GM21390 (cell line): ENCODE data around the gene MINDY3.
"Not testable (repeated sequence)": the region's sequence is repeated elsewhere in the genome, so short reads cannot be mapped to it uniquely, and the experiment has no call there.

Experiments
- ATAC-seq: cut with Tn5 transposase; IDR thresholded peaks from one replicate; pipeline ENCODE4 v1.9.1; 2021; ENCODE audit not compliant: unreplicated experiment

The MINDY3 gene

DNA sequence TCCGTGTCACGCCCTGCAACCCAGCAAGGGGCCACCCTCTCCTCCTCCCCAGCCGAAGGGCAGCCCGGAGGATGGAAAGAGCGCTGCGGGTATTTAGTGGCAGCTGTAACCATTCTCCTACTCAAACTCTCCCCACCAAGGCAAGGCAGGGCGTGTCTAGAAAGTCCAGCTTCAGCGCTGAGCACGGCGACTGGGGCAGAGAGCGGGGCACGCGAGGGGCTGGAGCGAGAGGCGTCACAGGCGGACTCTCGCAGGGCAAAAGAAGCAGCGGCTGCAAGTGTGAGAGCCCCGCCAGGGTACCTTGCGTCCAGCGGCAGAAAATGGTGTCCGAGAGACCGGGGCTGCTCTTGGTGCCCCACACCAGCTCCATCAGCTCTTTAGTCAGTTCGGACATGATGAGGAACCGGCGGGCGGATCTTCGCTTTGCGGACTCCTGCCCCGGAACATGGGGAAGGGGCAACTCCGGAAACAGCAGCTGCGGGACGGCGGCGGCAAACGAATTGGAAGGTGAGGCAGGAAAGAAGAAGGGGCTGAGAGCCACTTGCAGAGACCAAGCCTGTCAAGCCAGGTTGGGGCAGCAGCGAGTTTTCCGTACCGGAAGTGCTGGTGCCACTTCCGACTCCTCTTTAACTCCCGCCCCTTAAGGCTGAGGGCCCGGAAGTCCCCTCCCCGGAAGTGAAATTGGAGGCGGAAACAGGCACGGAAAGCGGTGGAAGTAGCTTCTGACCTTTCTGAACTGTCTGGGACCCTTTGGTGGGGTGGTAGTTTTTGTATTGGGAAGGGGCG lies at the start of gene MINDY3:
MINDY3 (minus strand) TSS at position 602 of the 786 bp plus-strand sequence; CDS start at position 394, 208 bp downstream.
- peak; percentile 91 for ATAC-seq

DNA sequence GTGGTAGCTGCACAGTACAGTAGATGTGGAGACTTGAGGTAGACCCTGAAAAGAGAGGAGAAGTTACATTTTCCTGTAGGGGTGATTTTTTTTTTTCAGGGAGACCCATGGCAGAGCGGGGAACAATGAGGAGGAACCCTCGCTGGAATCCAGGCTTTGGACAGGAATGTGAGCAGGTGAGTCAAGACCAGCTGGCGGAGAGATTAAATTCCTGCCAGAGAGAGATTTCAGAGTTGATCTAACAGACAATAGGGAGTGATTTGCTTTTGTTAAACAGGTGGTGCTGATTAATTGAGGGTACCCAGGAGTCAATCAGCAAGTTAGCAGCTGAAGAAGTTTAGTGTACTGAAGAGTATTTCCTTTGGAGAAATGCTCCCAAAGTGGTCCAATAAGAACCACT lies 41.6 kb upstream of the MINDY3 start:
- ATAC-seq = no peak

DNA sequence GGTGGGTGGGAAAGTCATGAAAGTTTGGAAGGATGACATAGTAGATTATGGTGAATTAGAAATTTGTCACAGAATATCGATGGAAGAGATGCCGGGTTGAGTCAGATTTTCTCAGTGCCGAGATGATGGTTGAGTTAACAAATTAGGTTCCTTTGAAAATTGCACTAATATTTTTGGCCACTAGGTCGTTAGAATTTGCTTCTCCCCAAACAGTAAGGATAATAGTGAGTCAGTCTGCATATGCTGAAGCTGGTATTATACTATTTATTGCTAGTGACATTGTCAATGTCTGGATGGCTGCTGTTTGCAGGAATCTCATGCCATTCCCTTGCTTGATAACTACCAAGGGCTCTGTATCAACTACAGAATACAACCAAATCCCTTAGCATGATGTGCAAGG lies 37.7 kb upstream of the MINDY3 start:
- ATAC-seq = no peak

DNA sequence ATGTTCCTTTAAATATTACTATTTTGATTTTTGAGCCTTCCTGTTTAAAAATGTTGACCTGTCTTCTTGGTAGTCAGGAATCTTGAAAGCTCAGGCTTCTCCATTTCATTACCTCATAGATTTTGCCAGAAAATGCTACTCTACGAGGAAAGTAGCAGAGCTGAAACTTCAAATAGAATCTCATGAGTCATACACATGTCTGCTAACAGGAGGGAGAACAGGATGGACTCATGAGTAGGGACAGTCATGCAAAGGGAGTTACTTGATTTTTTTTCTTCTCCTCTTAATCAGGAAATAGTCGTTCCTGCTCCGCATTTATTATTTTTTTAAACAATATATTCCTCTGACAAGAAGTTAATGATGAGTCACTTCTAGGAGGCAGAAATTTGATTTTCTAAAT lies 37.0 kb upstream of the MINDY3 start:
- ATAC-seq = no peak

DNA sequence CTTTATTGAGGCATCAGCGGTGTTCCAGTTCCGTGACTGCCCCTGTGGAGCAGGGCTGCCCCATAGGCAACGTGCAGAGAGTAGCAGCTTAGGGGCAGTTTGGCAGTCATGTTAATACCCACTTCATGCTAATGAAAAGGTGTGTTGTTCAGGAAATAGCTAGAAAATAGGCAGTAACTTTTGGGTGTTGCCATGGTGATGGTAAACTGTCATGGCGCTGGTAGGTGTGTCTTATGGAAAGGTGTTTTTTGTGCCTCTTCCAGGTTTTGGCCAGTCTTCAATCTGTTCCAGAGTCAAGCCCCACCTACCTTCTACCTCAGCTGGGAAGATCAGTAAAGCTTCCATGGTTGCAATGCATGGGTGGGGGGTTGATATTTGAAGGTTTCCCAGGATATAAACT lies 36.3 kb upstream of the MINDY3 start:
- ATAC-seq = no peak

DNA sequence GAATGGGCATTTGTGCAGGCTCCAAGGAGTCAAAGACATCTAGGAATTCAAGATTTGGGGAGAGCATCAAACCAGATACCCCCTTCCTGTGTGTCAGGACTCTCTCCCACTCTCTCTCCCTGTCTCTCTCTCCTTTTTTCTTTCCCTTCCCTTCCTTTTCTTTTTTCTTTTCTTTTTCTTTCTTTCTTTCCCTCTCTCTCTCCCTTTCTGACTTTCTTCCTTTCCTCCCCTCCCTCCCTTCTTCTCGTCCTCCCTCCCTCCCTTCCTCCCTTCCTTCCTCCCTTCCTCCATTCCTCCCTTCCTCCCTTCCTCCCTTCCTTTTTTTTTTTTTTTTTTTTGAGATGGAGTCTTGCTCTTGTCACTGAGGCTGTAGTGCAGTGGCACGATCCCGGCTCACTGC lies 24.1 kb upstream of the MINDY3 start:
- no peak for ATAC-seq

DNA sequence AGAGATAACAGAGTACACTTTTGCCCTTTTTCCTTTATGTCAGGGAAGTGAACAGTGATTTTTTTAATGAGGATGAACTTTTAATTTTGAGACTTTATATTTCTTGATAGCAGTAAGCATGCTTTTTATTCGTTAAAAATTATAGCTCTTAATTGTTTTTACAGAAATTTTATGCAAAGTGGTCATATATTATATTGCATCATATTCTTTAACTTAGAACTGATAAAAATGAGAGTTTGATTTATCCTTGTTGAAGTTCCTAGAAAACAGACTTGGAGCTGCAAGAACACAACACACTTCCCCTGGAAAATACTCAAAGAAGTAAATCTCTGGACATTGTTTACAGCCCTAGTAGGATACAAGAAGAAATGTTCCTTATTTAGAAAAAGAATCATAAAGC lies 21.2 kb upstream of the MINDY3 start:
- ATAC-seq = no peak

DNA sequence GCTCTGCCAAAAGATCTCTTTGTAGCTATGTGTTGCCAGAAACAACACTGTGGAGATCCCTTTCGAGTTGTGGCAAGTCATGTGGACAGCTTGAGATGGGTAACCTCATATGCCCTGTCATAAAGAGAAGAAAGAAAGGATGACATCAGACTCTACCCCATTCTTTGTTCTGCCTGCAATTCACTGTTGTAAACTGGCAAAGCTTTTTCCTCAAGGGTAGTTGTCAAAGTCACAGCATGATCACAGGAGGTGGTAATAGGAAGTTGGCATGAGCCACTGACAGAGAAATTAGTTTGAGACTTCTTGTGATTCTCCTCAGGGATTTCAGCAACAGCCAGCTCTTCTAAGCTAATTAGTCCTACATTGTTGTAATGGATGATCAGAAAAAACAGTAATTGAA lies 19.4 kb upstream of the MINDY3 start:
- ATAC-seq = no peak

DNA sequence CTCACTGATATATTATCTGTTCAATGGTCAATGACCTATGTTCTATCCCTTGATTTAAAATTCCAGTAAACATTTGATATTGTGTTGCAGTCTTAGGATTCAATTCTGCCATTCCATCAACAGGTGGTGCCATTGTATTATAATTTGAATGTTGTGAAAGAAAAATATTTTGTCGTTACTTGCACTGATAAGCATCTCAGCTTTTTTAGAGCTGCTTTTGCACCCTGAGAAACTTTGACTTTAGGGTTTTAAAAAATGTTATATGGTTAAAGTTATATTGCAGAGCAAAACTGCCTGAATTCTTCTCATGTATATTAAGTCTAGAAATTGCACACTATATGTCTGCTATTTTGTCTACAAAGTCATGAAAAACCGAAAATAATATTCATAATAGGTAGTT lies 18.8 kb upstream of the MINDY3 start:
- no peak for ATAC-seq

DNA sequence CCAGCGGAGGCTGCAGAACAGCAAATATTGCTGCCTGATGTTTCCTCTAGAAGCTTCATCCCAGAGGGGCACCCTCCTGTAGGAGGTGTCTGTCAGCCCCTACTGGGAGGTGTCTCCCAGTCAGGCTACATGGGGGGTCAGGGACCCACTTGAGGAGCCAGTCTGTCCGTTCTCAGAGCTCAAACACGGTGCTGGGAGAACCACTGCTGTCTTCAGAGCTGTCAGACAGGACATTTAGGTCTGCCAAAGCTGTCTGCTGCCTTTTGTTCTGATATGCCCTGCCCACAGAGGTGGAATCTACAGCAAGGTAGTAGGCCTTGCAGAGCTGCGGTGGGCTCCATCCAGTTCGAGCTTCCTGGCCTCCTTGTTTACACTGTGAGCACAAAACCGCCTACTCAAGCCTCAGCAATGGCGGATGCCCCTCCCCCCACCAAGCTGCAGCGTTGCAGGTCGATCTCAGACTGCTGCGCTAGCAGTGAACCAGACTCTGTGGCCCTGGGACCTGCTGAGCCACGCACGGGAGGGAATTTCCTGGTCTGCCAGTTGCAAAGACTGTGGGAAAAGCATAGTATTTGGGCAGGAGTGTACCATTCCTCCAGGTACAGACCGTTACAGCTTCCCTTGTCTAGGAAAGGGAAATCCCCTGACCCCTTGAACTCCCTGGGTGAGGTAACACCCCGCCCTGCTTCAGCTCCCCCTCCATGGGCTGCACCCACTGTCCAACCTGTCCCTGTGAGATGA lies 17.7 kb upstream of the MINDY3 start:
- ATAC-seq = no peak

DNA sequence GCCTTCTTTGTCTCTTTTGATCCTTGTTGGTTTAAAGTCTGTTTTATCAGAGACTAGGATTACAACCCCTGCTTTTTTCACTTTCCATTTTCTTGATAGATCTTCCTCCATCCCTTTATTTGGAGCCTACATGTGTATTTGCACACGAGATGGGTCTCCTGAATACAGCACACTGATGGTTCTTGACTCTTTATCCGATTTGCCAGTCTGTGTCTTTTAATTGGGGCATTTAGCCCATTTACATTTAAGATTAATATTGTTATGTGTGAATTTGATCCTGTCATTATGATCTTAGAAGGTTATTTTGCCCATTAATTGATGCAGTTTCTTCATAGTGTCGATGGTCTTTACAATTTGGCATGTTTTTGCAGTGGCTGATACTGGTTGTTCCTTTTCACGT lies 16.0 kb upstream of the MINDY3 start:
- not testable (repeated sequence) for ATAC-seq

DNA sequence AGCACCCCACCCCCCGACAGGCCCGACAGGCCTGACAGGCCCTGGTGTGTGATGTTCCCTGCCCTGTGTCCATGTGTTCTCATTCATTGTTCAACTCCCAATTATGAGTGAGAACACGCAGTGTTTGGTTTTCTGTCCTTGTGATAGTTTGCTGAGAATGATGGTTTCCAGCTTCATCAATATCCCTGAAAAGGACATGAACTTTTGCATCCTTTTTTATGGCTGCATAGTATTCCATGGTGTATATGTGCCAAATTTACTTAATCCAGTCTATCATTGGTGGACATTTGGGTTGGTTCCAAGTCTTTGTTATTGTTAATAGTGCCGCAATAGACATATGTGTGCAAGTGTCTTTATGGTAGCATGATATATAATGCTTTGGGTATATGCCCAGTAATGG lies 12.3 kb upstream of the MINDY3 start:
- ATAC-seq = not testable (repeated sequence)

DNA sequence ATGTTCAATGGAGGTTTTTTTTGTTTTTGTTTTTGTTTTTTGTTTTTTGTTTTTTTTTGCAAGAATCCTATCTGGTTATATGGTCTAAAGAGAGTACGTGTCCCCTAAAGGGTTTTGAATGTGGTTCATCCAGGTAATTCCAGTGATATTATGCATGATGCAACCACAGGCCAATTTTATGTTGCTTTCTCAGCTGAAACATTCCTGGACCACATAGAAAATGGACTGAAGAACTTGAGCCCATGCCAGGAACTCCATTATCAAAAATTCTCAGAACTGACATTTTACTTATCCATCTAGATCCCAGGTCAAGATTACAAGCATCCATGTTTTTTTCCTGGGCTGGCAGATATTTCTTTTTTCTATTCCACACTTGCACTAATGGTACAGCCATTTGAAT lies 11.5 kb upstream of the MINDY3 start:
- no peak for ATAC-seq

DNA sequence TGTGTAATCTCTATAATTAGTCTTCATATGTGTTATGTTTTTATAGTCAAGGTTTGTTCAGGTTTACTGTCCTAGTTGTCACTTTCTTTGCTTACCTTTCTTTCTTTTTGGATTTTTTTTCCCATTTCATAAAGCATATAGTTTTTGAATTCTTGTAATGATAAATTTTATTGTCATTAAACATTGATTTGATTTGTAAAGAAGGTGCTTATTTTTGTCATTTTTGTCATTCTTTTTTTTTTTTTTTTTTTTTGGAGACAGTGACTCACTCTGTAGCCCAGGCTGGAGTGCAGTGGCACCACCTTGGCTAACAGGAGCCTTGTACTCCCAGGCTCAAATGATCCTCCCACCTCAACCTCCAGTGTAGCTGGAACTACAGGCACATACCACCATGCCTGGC lies 9.6 kb upstream of the MINDY3 start:
- no peak for ATAC-seq

DNA sequence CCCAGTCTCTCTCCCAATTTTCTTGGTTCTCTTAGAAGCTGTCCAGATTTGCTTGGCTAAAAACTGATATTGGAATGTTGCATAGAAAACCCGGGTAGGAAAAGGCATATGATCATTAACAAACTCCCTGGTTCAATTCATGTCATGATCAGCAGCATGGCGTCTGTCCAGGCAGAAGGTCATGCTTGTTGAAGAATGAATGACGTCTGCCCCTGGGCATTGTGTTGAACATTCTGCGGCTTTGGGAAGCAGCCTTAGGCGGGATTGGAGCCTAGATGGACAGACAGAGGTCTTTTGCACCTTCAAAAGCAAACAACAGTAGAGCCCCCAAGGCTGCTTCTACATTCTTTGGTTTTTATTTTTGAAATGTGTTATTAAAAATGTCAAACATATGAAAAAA lies 7.7 kb upstream of the MINDY3 start:
- ATAC-seq = no peak

DNA sequence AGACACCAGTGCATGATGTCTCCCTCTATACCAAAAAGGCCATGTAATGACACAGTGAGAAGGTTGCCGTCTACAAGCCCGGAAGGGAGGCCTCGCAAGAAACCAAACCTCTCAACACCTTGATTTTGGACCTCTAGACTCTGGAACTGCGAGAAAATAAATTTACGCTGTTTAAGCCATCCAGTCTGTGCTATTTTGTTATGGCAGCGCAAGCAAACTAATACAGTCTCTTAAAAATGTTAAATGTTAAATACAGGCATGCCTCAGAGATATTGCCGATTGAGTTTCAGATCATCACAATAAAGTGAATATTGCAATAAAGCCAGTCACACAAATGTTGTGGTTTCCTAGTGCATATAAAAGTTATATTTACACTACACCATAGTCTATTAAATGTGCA lies 5.0 kb upstream of the MINDY3 start:
- ATAC-seq = no peak

DNA sequence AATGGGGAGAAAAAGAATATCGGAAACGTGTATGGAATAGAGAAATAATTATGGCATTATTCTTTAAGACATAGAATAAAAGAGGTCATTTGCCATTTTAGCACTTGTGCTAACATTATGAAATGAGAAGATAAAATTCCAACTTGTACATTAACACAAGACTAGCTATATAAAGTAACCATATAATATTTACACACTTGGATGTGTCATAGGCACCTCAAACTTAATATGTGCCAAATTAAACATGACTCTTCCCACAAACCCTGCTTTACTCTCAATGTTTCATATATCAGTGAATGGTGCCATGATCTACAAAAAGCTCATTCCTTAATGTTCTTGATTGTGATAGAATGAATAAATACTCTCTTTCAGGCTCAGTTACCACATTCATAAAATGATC lies 4.1 kb upstream of the MINDY3 start:
- no peak for ATAC-seq

DNA sequence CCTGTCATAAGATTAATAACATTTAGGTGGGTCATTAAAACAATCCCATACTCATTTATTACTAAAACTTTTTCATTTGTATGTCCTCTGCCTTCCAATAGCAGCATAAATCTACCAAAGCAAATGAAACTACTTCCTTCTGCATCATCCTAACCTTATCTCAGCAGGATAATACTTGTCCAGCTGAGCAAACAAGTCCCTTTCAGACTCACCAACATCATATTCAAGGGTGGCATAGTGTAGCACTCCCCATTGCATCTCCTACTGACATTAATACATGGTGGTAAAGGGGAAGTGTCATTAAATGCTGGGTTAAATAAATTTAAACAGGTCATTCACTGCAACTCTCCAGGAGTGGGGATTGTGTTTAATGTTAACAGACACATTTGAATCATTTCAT lies 3.4 kb upstream of the MINDY3 start:
- ATAC-seq = no peak

DNA sequence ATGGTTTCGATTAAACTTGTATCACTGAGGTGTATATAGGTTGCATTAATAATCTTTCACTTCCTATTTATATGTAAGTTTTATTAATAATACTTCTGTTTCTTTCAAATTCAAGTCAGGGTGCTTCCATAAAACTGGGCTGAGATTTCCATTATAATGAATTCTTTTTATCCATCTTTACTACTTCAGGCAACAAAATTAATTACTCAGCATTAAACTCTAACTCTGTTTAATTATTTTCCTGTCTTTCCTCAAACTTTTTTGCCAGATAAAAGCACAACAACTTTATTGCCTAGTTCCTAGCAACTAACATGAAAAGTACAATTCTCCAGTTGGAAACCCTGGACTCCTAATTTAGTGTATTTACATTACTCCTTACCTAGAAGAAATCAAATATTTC lies 3.0 kb upstream of the MINDY3 start:
- no peak for ATAC-seq

DNA sequence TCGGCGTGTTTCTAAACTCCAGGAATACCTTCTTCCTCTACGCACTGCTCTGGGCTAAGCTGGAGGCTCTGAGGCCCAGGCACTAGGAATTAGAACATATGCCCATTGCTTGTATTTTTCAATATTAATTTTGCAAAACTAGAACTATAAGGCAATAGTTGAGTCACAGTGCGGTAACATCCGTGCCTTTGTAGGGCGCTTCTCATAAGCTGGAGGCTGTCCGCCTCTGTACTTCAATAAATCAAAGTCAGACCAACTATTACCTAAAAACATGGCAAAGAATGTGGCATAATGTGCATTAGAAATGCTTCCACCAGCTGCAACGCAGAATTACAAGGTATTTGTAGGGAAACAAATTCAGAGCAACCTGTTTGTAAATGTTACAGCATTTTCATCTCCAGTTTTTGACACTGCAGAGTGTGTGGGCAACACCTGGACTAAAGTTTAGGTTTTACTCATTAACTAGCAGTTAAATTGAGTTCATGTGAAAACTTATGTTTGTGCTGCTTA lies 440 bp upstream of the MINDY3 start:
- no peak for ATAC-seq

DNA sequence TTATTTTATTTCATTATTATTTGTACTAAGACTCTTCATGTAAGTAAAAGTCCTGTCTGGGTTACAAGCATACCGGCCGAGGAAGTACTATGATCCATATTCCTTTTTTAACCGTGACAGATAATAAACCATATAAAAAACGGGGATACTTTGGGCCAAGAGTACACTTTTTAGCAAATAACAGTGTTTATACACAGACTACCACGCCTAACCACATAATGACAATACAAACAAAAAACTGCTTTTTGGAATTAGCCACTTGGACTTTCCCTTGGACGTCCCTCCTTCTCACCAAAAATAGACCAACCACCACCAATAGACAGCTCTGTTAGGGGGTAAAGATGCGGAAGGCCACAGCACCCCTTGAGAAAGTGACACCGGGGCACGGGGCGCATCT lies 800 bp downstream of the MINDY3 start:
- peak; percentile 67 for ATAC-seq

DNA sequence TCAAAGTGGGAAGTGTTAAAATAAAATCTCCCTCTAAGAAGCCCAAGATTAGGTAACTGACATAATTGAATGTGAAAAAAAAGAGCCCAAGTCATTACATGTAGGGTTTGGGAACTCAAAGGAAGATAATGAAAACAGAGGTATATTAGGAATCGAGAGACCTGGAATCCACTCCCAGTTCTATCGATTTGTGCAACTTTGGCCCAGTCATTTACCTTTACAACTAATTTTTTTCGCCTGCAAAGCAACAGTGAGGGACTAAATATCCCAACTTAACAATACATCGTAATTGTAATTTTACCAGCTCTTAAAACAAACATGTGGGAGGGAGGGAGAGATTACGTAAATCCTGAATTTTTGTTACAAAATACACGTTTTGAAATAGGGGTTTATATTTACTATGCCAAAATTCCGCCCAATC lies 1.4 kb downstream of the MINDY3 start:
- no peak for ATAC-seq
